Retinal pigment epithelial cell (primary cell): ENCODE data around the gene ZFYVE28.

ENCODE experiments used
- DNase-seq: peaks from one replicate; pipeline ENCODE4 v3.0.0-alpha.2; 2010; ENCODE audit warnings: low read depth
- H3K4me3 ChIP-seq: 2 replicates; pipeline ENCODE4 v1.5.1; 2011; ENCODE audit warnings: mild to moderate bottlenecking, low read length, control low read depth, moderate library complexity
- CTCF ChIP-seq: conservative IDR thresholded peaks from 2 replicates; pipeline ENCODE4 v1.5.1; 2011; ENCODE audit warnings: low read depth, low read length, control low read depth, inconsistent platforms

Gene ZFYVE28

GRCh38 chr4:2270341-2271165, 147.9 kb downstream of the ZFYVE28 start:
- no peak for TF ChIP-seq CTCF
- H3K4me3 ChIP-seq = no peak overlapping the region
- no peak for DNase-seq

- no peak for TF ChIP-seq CTCF
- no peak overlapping the region for H3K4me3 ChIP-seq
- no peak for DNase-seq
Measured at GRCh38 chr4:2269618-2270163, 148.8 kb downstream of the ZFYVE28 start.

- DNase-seq = no peak
- H3K4me3 ChIP-seq = no peak overlapping the region
- no peak for TF ChIP-seq CTCF
Measured at GRCh38 chr4:2269206-2269531, 149.3 kb downstream of the ZFYVE28 start.

- DNase-seq = no peak
- no peak overlapping the region for H3K4me3 ChIP-seq
- no peak for TF ChIP-seq CTCF
Measured at GRCh38 chr4:2268357-2269205, 149.9 kb downstream of the ZFYVE28 start.

GRCh38 chr4:2267841-2268240, 150.6 kb downstream of the ZFYVE28 start:
- DNase-seq = no peak
- H3K4me3 ChIP-seq = no peak overlapping the region
- no peak for TF ChIP-seq CTCF

- TF ChIP-seq CTCF = no peak
- DNase-seq = no peak
- no peak overlapping the region for H3K4me3 ChIP-seq
Measured at GRCh38 chr4:2267320-2267811, 151.1 kb downstream of the ZFYVE28 start.

GRCh38 chr4:2266821-2267220, 151.6 kb downstream of the ZFYVE28 start:
- DNase-seq = no peak
- H3K4me3 ChIP-seq = no peak overlapping the region
- no peak for TF ChIP-seq CTCF
